Endothelial cell of umbilical vein (primary cell): Measurements from ENCODE around the gene RETREG3.

ENCODE experiments used
- CTCF ChIP-seq, 2 donors: IDR thresholded peaks; 1 replicate in 1 of 2; 2 replicates in 1 of 2; pipeline ENCODE4 v1.5.1; 2011; ENCODE audit warnings: low read length in 2 of 2, mild to moderate bottlenecking in 2 of 2, moderate library complexity in 2 of 2, control low read depth in 1 of 2, inconsistent platforms in 1 of 2, low read depth in 1 of 2; ENCODE audit not compliant: insufficient read depth in 1 of 2; ENCODE audit errors: extremely low read depth in 1 of 2
- POLR2A ChIP-seq: IDR thresholded peaks from 2 replicates; pipeline ENCODE4 v1.6.1; 2012; ENCODE audit warnings: low read depth, mild to moderate bottlenecking, control low read depth, low read length
- POLR2AphosphoS5 ChIP-seq: IDR thresholded peaks from 2 replicates; pipeline ENCODE4 v1.6.1; 2012; ENCODE audit warnings: low read depth, mild to moderate bottlenecking, control low read depth, low read length, moderate library complexity; ENCODE audit not compliant: insufficient read depth

DNA sequence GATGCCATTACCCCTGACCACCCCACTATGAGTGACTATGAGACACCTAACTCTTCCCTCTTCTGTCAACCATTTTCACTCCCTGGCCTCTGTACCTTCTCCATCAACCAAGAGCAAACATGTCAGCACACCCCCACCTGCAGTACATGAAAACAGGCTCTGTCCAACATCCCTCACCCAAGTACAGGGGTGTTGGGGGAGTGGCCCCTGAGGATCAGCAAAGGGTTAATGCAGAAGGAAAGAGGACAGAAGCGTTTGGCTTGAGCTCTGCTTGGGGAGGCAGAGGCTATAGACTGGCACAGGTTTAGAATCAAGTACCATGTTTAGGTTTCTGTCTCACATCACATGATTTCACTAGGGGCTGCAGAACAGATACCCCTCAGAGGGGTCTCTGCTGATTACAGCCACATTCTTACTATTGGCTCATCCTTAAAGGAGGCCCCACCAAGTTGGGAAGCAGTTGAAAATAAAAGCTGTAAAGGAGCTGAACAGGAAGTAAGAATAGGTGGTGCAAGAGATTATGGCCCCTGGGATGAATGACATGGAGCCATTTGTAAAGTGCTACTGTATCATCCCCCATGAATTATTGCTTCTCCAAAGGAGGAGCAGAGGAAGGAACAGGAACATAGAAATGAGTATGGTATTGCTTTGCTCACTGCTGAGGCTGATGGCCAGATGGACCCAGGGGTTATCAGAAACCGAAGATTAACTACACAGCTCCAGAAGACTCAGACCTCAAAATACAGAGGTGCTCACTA lies 29.2 kb downstream of the RETREG3 start:
- TF ChIP-seq POLR2A: no peak
- no peak for TF ChIP-seq CTCF (IDR thresholded peaks at IDR 0.05; ENCODE audit: extremely low read depth in 1 of 2, insufficient read depth in 1 of 2, low read depth in 1 of 2, low read length in 2 of 2)
- TF ChIP-seq POLR2AphosphoS5: no peak
